NCI-H2227 (cell line): ENCODE measurements around the gene RPH3AL.
"Not testable (repeated sequence)": the region's sequence is repeated elsewhere in the genome, so short reads cannot be mapped to it uniquely, and the experiment has no call there.

Source experiments
- DNase-seq: peaks from one replicate; lab custom pipeline; 2025; ENCODE audit not compliant: unreplicated experiment; lab: John Stamatoyannopoulos, UW

Gene RPH3AL

GRCh38 chr17:320809-321385, 31.7 kb downstream of the RPH3AL start:
- DNase-seq, result no peak

GRCh38 chr17:320139-320538, 32.5 kb downstream of the RPH3AL start:
- DNase-seq, result no peak

GRCh38 chr17:319266-319665, 33.3 kb downstream of the RPH3AL start:
- DNase-seq, result no peak

- not testable (repeated sequence) for DNase-seq
Measured at GRCh38 chr17:317070-317469, 35.5 kb downstream of the RPH3AL start.

- not testable (repeated sequence) for DNase-seq
Measured at GRCh38 chr17:315399-315798, 37.2 kb downstream of the RPH3AL start.

GRCh38 chr17:314614-314944, 38.0 kb downstream of the RPH3AL start:
- DNase-seq, result not testable (repeated sequence)

GRCh38 chr17:313911-314613, 38.5 kb downstream of the RPH3AL start:
- DNase-seq, result no peak

GRCh38 chr17:313231-313630, 39.4 kb downstream of the RPH3AL start:
- DNase-seq, result no peak

GRCh38 chr17:312476-313148, 40.0 kb downstream of the RPH3AL start:
- no peak for DNase-seq

- no peak for DNase-seq
Measured at GRCh38 chr17:311119-311782, 41.4 kb downstream of the RPH3AL start.

GRCh38 chr17:310111-311010, 42.2 kb downstream of the RPH3AL start:
- no peak for DNase-seq

GRCh38 chr17:309361-309888, 43.2 kb downstream of the RPH3AL start:
- no peak for DNase-seq

- no peak for DNase-seq
Measured at GRCh38 chr17:307741-308507, 44.7 kb downstream of the RPH3AL start.

GRCh38 chr17:307295-307691, 45.3 kb downstream of the RPH3AL start:
- DNase-seq, result no peak

- no peak for DNase-seq
Measured at GRCh38 chr17:306536-307294, 45.9 kb downstream of the RPH3AL start.

- DNase-seq, result no peak
Measured at GRCh38 chr17:306116-306515, 46.5 kb downstream of the RPH3AL start.

- DNase-seq, result no peak
Measured at GRCh38 chr17:305090-305976, 47.3 kb downstream of the RPH3AL start.

- DNase-seq, result no peak
Measured at GRCh38 chr17:304461-304860, 48.1 kb downstream of the RPH3AL start.
